MG63 (cell line): Measurements from ENCODE around the gene TRAF1. TPM values are rescaled to one million over a fixed set of nuclear protein-coding genes. Genes with fewer than 3 reads are reported as not detected.

Experiments
- DNase-seq: peaks from one replicate; pipeline ENCODE4 v3.0.0-alpha.2; 2020
- H3K27me3 ChIP-seq: fragments of 250-450 bp; sonication (Bioruptor Pico); 2 replicates; pipeline ENCODE4 v1.5.1; 2020; ENCODE audit warnings: mild to moderate bottlenecking, moderate library complexity
- H3K36me3 ChIP-seq: fragments of 250-450 bp; sonication (Bioruptor Pico); 2 replicates; pipeline ENCODE4 v1.5.1; 2020; ENCODE audit warnings: mild to moderate bottlenecking, moderate library complexity
- H3K4me3 ChIP-seq: fragments of 250-450 bp; sonication (Bioruptor Pico); 2 replicates; pipeline ENCODE4 v1.5.1; 2020; ENCODE audit warnings: mild to moderate bottlenecking, moderate library complexity
- H3K9me3 ChIP-seq: fragments of 250-450 bp; sonication (Bioruptor Pico); 2 replicates; pipeline ENCODE4 v1.5.1; 2020; ENCODE audit warnings: mild to moderate bottlenecking, moderate library complexity
- total RNA-seq: library from RNA; depleted of rRNA; stranded (reverse); fragments of >200 nt; shearing (Covaris generic); gene quantifications from 2 replicates; pipeline ENCODE4 v1.2.3, GENCODE V29; 2014; ENCODE audit warnings: low replicate concordance; rRNA removed

TRAF1 gene
- total RNA-seq, 1 experiment from 2014 or later, result 0.79 TPM

DNA sequence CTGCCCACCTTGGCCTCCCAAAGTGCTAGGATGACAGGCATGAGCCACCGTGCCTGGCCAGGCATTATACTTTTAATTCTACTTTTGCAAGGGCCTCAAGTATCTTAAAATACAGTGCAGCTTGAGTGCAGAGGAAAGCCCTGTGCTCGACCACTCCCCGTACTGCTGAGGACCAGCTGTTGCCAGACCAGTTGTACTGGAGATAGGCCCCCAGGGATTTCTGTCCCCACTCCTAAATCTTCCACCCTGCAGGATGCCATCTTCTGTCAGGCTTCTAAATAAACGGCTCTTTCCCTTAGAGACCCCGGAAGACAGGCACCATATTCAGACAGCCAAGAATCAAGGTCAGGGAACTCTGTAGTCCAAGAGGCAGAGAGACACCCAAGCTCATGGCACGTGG lies 67.2 kb downstream of the TRAF1 start:
- Histone ChIP-seq H3K4me3 (no peak overlapping the region), H3K36me3 (peaks cover 54% of the 10 kb centered on the region), H3K9me3 (no peaks in the 10 kb centered on the region), H3K27me3 (no peaks in the 10 kb centered on the region)
- no peak for DNase-seq

DNA sequence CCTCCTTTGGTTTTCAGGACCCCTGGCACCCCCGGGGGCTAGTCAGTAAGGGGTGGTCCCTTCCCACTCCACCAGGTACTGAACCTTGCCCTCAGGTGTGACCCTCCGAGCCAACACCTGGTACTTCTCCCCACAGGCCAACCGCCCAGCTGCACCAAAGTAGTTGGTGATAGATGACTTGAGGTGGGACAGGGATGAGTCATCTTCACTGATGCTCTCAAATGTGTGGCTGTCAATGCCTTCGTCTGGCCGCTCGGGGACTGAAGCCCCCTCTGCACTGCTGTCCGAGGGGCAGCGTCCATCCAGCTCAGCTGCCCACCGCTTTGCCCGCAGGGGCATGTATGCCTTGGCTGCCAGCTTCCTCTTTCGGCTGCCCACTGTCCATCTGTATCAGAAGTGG lies 68.7 kb downstream of the TRAF1 start:
- Histone ChIP-seq H3K9me3 (no peaks in the 10 kb centered on the region), H3K4me3 (no peak overlapping the region), H3K36me3 (peaks cover 58% of the 10 kb centered on the region), H3K27me3 (no peaks in the 10 kb centered on the region)
- no peak for DNase-seq

GRCh38 chr9:120857481-120857880 lies 69.1 kb downstream of the TRAF1 start:
- DNase-seq, result no peak
- no peaks in the 10 kb centered on the region for H3K27me3 ChIP-seq
- peaks cover 57% of the 10 kb centered on the region for H3K36me3 ChIP-seq
- H3K9me3 ChIP-seq, result no peaks in the 10 kb centered on the region
- H3K4me3 ChIP-seq, result no peak overlapping the region

GRCh38 chr9:120856700-120857099 lies 69.9 kb downstream of the TRAF1 start:
- peaks cover 49% of the 10 kb centered on the region for H3K36me3 ChIP-seq
- no peak for DNase-seq
- no peaks in the 10 kb centered on the region for H3K27me3 ChIP-seq
- H3K9me3 ChIP-seq, result no peaks in the 10 kb centered on the region
- no peak overlapping the region for H3K4me3 ChIP-seq

- H3K36me3 ChIP-seq, result peaks cover 44% of the 10 kb centered on the region
Measured at GRCh38 chr9:120855827-120856670, 70.5 kb downstream of the TRAF1 start.

DNA sequence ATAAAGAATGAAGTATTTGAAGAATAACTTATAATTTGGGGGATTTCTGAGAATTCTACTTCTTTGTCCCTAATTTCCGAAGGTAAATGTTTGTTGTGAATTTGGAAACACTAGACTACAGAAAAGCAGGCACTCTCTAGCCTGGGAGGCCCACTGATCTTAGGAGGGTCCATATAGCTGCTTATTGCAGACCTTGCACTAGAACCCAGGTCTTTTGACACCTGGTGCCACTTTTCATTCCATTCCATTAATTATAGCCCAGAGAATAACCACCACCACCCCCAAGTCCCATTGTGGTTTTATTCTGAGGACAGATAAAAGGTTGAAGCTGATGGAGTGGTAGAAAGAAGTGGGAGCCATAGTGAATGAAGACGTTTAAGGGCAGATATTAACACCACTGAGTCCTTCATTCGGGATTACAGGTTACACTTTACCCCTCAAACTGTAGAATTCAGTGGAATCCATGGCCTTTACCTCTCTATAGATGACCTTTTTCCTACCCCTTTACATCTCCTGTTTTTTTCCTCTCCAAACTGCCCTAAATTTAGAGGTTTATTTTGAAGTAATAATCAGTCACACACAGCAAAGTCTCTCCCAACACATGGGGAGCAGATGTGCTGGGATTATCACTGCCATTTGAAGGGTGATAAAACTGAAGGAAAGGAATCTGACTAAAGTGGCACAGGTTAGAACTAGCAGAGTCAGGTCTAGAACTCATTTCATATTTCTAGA lies 71.8 kb downstream of the TRAF1 start:
- Histone ChIP-seq H3K9me3 (no peaks in the 10 kb centered on the region), H3K27me3 (no peaks in the 10 kb centered on the region), H3K36me3 (peaks cover 31% of the 10 kb centered on the region), H3K4me3 (no peak overlapping the region)
- DNase-seq, result no peak

More at GRCh38 chr9:120855827-120856670, 70.5 kb downstream of the TRAF1 start:
- no peaks in the 10 kb centered on the region for H3K27me3 ChIP-seq
- no peak for DNase-seq
- no peaks in the 10 kb centered on the region for H3K9me3 ChIP-seq
- H3K4me3 ChIP-seq, result no peak overlapping the region

DNA sequence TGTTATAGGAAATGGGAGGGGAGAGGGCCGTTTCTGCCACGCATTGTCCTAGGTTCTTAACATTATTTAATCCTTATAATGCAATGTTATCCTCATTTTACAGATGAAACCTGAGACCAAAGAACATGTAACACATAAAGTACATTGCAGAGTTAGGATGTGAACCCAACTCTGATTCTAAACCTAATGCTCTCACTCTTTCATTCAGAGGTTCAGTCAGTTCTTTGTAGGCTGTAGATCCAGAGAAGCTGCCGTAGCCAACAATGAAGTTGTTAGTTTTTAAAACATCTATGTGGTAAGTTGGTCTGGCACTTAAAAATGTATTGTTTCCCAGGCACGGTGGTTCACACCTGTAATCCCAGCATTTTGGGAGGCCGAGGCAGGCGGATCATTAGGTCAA lies 73.4 kb downstream of the TRAF1 start:
- no peak overlapping the region for H3K4me3 ChIP-seq
- no peaks in the 10 kb centered on the region for H3K9me3 ChIP-seq
- no peak for DNase-seq
- H3K27me3 ChIP-seq, result no peaks in the 10 kb centered on the region
- peaks cover 19% of the 10 kb centered on the region for H3K36me3 ChIP-seq

Other genes with a start within 250 kb of the TRAF1 start
- 2.7 and 4.1 TPM in 2 replicates for gene MEGF9, start 212.3 kb downstream of the TRAF1 start, total RNA-seq
- gene FBXW2, start 133.4 kb downstream of the TRAF1 start, total RNA-seq, result 17.2 and 27.3 TPM in 2 replicates
- gene PSMD5, start 83.9 kb downstream of the TRAF1 start, total RNA-seq, result 20.4 and 29.1 TPM in 2 replicates
- gene PHF19, start 49.6 kb downstream of the TRAF1 start, total RNA-seq, result 51.5 and 76.6 TPM in 2 replicates
- 2.4 and 2.7 TPM in 2 replicates for gene C5, start 123.5 kb upstream of the TRAF1 start, total RNA-seq
- 0.72 and 2.5 TPM in 2 replicates for gene CNTRL, start 148.2 kb upstream of the TRAF1 start, total RNA-seq